HG03565 (cell line): Measurements from ENCODE around the gene ZNF532.
"Not testable (repeated sequence)": the region's sequence is repeated elsewhere in the genome, so short reads cannot be mapped to it uniquely, and the experiment has no call there.

ENCODE experiments used
- ATAC-seq: cut with Tn5 transposase; IDR thresholded peaks from one replicate; pipeline ENCODE4 v1.9.1; 2021; ENCODE audit warnings: mild to moderate bottlenecking, moderate library complexity; ENCODE audit not compliant: unreplicated experiment

ZNF532 gene

DNA sequence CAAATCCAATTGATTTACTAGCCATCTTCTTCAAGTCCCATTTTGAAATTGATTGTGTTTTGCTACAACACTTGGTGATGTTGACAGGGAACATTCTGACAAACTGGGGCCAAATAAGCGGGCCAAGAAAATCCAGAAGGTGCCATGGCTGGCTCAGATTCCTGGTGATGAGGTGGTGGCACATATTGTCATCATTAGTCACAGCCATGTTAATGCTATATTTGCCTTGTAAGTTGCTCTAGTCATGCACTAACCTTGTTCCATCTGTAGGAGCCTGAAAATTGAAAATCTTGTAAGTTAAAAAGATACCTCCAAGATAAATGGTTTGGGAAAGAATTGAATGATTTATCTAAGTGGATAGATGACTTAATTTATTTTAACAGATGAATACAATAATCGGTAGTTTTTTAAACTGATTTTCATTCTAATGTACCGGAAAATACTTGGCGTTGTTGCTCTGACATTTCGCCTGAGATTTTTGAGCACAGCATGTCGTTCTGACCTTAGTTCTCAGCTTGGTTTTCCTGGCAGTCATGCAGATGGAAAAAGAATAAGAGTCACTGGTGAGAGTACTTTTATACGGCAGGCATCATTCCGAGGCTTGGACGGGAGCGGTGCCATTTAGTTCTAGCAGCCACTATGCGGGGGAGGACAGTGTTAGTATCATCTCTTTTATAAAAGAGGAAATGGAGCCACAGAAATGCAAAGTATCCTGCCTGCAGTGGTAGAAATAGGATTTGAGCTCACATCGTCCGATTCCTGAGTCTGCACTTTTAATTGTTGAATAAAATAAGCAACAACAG lies 133.9 kb downstream of the ZNF532 start:
- peak; percentile 43 for ATAC-seq

DNA sequence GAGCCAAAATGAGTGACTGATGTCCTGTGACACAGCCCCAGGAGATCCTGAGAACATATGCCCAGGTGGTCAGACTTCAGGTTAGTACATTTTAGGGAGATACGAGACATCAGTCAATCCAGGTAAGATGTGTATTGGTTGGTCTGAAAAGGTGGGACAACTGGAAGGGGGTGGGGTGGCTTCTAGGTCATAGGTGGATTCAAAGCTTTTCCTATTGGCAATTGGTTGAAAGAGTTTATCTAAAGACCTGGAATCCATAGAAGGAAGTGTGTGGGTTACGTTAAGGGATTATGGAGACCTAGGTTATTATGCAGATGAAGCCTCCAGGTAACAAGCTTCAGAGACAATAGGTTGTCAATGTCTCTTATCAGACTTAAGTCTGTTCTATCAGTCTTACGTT lies 136.5 kb downstream of the ZNF532 start:
- ATAC-seq = no peak

DNA sequence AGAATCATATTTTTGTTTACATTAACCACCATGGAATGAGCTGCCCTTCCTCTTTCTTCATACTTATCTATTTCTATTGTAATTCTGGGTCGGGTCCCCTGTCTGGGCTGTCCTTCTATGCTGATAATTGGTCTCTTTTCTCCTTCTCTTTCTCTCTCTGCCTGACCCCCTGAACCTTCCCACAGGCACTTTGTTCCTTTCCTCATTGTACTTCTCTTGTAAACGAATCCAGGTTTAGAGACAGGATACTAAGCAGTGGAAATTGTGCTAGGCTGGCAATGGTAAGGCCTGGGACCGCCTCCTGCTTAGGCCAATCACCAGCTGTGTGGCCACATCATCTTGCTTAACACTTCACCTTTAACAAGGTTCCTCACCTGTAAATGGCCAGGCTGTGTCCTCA lies 137.0 kb downstream of the ZNF532 start:
- ATAC-seq = no peak

DNA sequence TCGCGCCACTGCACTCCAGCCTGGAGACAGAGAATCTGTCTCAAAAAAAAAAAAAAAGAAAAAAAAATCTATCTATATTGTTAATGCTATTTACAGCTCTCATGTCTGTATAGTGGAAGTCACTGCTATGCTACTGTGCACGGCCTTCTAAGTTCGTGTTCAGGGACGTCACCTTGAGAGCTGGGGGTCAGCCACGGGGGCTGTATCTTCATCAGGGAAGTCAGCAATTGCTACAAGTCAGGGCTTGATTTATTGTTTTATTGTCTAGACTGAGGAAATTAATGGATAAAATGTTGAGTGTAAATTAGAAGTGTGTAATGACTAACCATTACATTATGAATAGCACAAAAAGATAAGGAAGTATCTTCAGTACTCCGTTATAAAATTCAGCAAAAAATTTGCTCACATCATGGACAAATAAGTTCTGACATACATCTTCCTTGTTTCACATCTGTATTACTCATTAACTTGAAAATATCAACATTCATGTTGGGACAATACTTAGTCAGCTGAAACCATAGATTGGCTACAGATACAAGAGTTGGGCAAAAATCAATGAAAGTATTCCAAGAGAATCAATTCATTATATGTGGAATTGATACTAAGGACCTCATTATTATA lies 138.4 kb downstream of the ZNF532 start:
- no peak for ATAC-seq

DNA sequence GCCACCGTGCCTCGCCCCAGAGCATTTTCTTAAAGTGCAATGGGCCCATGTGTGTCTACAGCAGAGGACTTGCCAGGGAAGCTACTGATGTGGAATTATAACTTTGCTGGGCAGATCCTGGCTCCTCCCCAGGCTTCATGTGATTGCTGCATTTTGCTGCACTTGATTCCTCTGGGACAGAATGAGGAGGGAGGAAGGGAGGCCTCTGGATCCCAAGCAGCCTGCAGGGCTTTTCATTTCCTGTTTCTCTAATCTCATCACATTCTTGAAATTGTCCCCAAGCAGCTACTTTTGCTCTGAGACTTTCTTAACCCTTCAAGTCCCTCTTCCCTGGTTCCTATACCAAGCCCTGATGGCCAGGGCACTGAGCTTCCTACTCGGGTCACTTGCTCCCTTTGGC lies 140.6 kb downstream of the ZNF532 start:
- no peak for ATAC-seq

DNA sequence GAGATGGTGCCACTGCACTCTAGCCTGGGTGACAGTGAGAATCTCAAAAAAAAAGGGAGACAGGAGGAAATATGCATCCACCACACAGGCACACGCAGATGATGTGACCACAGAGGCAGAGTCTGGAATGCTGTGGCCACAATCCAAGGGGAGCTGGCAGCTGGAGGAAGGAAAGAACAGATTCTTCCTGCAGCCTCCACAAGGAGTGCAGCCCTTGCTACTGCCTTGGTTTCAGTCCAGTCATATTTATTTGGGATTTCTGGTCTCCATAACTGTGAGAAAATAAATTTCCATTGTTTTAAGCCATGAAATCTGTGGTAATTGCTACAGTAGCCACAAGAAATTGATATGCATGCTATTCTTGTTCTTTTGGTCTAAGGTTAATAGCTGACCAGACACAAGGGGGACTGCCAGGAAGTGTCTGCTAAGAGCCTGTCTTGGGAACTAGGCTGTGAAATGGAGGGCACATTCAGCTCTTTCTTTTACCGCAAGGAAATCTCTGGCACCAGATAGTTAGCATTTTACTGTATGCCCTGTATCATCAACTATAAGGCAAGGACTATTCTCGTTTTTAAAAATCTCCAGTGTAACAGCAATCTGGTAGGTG lies 141.9 kb downstream of the ZNF532 start:
- ATAC-seq = no peak

DNA sequence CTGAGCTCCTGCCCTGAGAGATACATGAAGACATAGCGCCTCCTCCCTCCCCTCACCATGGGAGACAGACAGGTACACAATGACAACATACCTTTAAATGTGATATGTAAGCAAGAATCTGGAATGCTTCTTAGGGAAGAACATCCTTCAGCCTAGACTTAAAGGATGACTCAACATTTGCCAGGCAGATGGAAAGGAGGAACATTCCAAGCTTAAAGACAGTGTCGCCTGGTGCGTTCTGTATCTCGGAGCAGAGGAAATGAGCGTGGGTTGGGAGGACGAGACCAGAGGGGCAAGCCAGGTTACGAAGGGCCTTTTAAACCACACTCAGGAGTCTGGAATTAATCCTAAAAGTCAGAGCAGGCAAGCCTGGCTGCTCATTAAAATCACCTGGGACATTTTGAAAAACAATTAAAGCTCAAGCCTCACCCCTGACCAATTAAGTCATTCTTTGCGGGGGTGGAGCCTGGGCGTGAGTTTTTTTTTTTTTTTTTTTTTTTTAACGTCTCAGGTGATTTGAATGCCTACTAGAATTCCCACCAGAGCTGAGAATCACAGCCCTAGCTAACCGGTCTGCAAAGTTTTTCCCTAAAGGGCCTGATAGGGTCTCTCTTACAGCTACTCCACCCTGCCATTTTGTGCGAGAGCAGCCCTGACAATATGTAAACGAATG lies 143.8 kb downstream of the ZNF532 start:
- no peak for ATAC-seq

DNA sequence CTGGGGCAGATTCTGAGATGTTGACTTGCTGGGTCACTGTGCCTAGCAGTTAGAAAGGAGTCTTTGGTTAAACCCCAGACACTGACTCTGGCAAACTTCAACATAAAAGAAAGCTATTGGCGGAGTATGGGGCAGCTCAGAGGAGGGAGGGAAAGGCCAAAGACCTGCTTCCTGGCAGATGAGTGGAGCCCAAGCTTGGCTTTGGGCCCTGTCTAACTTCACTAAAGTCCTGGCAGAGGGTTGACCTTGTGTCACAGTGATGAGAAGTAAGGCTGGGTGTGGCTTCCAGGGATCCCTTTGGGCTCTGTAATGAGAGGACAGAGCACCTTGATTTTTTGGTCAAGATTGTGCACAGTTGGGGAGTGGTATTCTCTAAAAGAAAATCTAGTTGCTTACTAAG lies 145.2 kb downstream of the ZNF532 start:
- ATAC-seq = no peak

DNA sequence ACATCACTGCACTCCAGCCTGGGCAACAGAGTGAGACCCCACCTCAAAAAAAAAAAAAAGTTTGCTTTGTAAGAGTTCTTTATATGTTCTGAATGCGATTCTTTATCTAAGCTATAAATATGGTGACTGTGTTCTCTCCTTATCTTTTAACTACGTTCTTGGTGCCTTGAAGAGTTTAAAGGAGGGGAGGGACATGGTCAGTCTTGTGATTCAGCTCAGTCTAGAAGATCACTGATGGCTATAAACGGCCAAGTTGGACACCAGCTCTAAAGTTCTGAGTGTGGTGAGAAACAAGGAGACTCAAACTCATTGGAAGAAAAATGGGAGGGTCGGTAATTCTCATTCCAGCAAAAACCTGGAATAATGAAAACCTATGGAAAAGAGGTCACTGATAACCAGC lies 146.6 kb downstream of the ZNF532 start:
- no peak for ATAC-seq

DNA sequence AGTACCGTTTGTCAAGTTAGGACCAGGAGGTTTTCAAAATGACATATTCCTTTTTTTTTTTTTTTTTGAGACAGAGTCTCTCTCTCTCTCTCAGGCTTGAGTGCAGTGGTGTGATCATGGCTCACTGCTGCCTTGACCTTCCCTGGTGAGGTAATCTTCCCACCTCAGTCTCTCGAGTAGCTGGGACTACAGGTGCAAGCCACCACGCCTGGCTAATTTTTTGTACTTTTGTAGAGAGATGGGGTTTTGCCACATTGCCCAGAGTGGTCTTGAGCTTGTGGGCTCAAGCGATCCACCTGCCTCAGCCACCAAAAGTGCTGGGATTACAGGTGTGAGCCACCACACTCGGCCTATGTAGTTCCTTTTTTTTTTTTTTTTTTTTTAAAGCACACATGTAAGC lies 147.1 kb downstream of the ZNF532 start:
- no peak for ATAC-seq

DNA sequence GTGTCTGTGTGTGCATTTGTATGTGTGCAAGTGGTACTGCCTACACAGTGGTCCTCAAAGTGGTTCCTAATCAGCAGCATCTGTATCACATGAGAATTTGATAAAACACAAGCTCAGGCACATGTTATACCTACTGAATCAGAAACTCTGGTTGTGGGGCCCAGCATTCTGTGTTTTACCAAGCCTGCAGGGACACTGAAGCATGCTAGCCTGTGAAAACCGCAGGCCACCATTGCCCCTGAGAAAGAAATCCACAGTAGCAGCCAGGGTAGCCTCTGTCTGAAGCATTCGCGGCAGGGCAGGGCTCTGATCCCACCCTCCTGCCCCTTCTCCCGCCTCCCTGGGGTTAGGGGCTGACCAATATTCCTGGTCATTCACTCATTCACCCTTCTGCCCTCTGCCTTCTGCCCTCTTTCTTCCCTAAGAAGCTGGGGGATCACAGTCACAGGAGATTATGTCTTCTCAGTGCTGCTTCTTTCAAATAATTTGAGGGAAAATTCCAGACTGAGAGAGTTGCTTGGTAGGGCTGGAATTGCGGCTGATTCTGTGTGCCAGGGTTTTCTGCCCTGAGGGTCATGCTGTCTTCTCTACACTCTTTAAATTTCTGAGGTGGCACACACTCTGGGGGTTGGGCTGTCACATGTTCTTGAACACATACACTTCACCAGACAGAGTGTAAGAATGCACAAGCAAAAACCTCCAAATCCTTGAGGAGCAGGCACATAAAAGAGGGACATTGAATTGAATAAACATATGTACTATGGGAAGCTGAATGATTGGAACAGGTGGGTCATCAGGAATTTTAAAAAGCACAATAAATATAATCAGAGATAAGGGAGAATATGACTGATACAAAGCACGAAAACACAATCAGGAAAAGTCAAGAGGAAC lies 148.4 kb downstream of the ZNF532 start:
- ATAC-seq = no peak

DNA sequence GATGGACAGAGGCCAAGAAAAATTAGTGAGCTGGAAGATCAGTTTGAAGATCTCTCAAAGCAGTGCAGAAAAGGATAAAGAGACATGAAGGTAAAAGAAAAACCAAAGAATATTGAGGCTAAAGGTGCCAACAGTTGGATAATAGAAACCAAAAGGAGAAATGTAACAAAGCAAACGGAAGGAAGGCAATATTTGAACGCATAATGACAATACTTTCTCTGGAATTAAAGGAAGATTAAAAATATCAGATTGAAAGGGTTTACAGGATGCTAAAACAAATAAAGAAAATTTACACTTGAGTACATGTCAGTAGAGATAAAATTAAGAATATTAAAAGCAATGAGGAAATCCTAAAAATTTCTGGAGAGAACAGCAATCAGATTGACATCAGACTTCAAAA lies 149.1 kb downstream of the ZNF532 start:
- no peak for ATAC-seq

DNA sequence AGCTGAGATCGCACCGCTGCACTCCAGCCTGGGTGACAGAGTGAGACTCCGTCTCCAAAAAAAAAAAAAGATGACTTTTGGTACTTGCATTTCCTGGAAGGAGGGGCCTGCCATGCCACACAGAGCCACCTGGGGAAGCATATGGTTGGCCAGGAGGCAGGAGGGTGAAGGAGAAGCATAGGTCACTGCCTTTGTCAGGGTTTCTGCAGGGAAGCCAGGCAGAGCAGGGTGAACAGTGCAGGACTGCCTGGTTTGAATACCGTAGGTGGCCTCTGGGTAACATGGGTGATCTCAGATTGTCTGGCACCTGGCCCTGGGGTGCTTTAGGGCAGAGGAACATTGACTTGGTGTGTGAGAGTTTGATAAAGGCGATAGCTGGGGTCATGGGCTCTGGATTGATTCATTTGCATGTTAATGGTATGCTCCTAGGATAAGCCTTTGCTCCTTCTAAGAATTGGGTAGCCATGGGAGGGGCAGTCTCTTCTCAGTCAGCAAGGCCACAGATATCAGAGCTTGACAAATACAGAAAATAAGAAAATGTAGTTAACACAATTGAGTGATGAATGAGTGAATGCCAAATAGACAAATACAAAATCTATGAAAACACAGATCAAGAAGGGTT lies 151.0 kb downstream of the ZNF532 start:
- ATAC-seq = no peak

DNA sequence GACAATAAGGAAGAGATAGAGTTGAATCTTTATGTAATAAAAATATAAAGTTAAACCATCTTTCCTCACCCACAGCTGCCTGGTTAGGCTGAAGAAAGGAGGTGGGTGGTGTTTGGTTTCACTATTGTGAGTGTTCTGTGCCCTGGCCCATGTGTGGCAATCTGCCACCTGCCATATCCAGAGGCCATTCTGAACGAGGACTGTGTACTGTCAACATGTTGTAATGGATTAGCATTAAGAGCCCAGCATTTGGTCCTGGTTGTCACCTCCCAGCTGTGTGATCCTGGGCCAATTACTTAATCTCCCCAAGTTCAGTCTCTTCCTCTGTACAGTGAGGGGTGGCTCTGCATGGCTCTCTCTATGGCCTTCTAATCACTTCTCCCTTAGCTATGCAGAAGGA lies 156.8 kb downstream of the ZNF532 start:
- ATAC-seq = no peak

DNA sequence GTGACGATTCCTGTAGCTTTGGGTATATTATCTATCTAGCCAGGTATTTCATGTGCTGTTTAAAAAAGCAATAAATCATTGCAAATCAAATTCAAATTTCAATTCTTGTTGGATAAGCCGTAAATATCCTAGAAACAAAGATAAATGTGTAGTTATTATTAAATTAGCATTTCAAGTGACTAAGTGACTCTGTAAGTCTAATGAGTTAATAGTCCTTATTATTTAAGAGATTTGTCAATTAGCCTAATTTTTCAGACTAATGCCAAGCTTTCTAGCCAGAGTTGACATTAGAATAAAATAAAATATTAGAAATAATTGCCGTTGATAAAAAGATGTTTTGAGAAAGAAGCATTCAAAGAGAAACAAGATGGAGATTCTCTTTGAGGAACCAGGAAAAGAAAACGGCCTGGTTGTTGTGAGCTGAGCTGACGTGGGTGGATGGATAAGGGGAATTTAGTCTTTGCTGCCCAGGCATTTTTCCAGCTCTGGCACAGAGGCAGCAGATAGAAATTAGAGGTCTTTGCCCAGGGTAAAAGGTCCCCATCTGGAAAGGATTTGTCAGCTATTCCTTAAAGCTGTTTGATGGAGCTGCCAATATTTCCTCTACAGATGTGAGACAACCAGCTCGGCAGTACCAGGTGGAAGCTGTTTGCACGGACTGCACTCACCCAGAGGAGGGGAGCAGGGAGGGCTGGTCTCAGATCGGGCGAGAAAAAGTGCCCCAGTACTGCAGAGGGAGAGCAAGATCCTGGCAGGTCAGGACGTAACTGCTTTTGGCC lies 157.7 kb downstream of the ZNF532 start:
- no peak for ATAC-seq

DNA sequence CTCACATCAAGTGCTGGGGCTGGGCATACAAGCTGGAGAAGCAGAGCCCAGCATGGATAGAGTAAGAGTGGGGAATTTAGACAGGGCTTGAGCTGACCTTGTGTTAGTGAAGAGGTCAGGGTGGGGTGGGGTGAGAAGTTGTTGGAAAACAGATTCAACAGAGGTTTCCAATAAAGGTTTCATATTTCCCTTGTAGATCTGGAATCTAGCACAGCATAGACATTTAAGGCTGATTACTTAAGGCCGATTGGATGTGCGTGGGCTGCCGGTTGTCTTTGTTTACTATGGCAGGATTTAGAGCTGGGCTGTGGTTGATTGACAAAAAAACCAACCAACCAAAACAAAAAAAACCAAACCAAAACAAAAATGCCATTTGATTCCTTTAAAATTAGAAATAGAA lies 160.2 kb downstream of the ZNF532 start:
- ATAC-seq = no peak

DNA sequence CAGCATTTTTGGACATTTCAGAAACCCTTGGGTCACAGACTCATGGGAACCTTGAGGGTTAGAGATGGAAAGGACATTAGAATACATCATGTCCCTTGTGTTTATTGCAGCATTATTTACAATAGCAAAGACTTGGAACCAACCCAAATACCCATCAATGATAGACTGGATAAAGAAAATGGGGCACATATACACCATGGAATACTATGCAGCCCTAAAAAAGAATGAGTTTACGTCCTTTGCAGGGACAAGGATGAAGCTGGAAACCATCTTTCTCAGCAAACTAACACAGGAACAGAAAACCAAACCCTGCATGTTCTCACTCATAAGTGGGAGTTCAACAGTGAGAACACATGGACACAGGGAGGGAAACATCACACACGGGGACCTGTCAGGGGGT lies 160.9 kb downstream of the ZNF532 start:
- not testable (repeated sequence) for ATAC-seq

DNA sequence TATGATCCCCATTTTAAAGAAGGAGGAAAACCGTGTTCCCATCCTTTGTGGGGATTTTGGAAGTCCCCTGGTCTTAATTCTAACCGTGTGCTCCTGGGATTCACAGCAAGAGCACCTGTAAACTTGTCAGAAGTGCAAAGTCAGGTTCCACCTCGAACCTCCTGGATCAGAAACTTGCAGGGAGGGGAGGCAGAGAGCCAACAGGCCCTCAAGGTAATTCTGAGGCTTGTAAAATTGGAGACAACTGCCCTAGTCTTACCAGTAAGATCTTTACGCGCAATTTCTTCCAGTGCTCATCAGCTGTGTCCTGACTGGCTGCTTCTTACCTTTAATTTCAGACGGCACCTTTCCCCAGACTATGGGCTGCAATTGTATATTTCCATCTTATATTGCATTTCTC lies 161.7 kb downstream of the ZNF532 start:
- no peak for ATAC-seq

DNA sequence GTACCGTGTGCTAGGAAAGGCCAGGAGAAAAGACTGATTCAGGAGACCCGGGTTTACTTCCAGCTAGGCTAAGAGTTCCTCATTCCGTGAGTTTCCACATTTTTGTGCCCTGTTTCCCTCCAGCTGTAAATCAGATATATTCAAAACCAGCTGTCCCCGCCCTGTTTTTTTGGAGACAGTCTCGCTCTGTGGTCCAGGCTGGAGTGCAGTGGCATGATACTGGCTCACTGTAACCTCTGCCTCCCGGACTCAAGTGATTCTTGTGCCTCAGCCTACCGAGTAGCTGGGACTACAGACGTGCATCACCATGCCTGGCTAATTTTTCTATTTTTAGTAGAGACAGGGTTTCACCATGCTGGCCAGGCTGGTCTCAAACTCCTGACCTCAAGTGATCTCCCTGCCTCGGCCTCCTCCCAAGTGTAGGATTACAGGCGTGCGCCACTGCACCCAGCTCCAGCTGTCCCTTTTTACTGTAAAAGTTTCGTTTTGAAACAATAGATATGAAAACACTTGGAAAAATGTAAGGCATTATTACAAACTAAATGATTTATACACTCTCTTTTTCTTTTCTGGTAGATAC lies 162.2 kb downstream of the ZNF532 start:
- no peak for ATAC-seq
